ENCODE measurements around the gene SLC15A2.

DNA sequence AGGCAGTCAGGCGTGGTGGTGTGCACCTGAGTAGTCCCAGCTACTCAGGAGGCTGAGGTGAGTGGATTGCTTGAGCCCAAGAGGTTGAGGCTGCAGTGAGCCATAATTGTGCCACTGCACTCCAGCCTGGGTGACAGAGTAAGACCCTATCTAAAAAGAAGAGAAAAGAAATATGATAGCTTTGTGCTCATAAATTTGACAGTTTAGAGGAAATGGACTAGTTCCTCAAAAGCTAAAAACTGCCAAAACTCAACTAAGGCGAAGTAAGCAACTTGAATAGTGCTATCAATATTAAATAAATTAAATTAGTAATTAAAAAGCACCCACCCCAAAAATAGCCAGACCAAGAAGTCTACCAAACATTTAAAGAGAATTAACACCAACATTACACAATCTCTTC, 24.5 kb upstream of the SLC15A2 start:
- TF ChIP-seq TARDBP (IDR thresholded peaks at IDR 0.05) (no peak), FOXK2 (IDR thresholded peaks at IDR 0.05) (no peak), ELF4 (IDR thresholded peaks at IDR 0.05) (no peak), BHLHE40 (IDR thresholded peaks at IDR 0.05; ENCODE audit: borderline replicate concordance) (no peak), SP1 (IDR thresholded peaks at IDR 0.05) (no peak), LEF1 (IDR thresholded peaks at IDR 0.05; ENCODE audit: borderline replicate concordance) (no peak), L3MBTL2 (conservative IDR thresholded peaks at IDR 0.05) (no peak)
